Brain pericyte (primary cell): Measurements from ENCODE around the gene ERGIC1.

ENCODE experiments used
- DNase-seq: peaks from one replicate; pipeline ENCODE4 v3.0.0-alpha.2; 2012; ENCODE audit warnings: low read depth, low spot score

ERGIC1 gene

GRCh38 chr5:172920447-172920849 lies 86.4 kb downstream of the ERGIC1 start:
- no peak for DNase-seq

GRCh38 chr5:172920995-172921394 lies 86.9 kb downstream of the ERGIC1 start:
- DNase-seq, result no peak

DNA sequence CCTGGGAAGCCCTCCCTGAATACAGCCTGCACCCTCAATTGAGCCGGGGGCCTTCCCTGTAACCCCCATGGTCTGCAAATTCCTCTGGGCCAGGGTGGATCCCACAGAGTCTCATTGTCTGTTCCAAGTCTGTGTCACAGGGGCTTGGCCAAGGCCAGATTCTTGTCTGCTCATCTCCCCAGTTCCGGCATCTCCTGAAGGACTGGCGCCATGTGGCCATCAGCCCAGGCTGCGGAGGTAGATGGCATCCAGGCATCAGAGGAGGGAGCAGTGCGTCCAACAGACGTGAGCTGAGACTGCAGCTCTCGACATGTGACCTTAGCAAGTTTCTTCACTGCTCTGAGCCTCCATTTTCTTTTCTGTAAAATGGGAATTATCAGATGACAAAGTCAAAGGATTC lies 87.9 kb downstream of the ERGIC1 start:
- no peak for DNase-seq

GRCh38 chr5:172923539-172923938 lies 89.5 kb downstream of the ERGIC1 start:
- DNase-seq, result no peak

DNA sequence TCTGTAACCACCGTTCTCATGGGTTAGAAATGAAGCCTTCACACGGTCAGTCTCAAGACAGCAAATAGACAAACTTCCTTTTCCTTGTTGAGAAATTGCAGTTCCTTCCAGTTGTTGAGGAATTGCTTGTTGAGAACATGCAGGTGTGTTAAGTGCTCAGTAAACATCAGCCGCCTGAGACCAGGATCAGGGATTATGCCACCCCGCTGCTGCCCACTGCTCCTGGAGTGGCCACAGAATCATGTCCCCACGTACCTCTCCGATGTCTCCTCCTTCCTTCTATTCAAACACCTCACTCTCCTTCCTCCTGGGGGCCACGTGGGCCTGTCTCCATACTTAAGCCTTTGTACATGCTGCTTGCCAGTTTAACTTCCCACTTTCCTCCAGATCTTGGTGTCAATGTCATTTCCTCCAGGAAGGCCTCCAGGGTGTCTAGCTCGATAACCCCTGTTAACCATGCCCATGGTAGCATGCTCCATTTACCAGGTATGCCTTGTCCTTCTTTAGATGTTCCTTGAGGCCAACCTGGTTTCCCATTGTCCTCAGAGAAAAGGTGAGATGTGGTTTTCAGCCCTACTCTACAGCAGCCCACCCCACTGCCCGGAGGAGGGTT lies 91.4 kb downstream of the ERGIC1 start:
- no peak for DNase-seq

- DNase-seq, result no peak
Observed at GRCh38 chr5:172926008-172926523, 92.0 kb downstream of the ERGIC1 start.

DNA sequence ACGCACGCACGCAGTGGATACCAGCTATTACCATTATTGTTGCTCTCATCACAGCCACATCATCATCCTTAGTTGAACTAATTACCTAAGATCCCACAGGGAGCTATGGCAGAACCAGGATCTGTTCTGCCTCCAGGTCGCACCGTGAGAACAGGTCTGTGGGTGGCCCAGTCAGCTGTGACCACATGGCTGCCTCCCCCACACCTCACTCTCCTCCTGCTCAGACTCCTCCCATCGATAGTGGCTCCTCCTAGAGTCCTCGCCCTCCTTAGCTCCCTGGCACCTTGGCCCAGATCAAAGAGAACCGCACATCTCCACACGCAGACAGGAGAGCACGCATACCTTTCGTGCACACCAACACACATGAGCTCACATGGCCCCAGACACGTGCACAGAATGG lies 92.7 kb downstream of the ERGIC1 start:
- no peak for DNase-seq

DNA sequence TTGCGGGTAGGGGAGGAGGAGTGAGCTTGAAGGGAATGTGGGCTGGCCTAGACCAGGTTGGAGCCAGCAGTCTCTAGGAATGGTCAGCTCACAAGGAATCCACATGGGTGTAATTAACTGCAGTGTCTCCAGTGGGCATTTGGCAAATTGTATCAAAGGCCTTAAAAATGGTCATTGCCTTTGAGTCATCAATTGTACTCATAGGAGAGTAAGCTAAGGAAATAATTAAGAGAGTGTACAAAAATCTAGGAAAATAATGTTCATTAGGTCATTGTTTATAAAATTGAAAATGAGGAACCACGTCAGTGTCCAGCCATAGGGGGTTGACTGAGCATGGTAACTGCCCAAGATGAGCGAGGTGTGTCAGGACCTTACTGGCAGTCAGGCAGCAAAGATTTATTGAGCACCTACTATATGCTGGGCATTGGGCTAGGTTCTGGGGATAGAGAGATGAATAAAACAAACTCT lies 95.4 kb downstream of the ERGIC1 start:
- DNase-seq, result no peak

- DNase-seq, result no peak
Observed at GRCh38 chr5:172931001-172931536, 97.0 kb downstream of the ERGIC1 start.

GRCh38 chr5:172932313-172933017 lies 98.4 kb downstream of the ERGIC1 start:
- DNase-seq, result no peak

- DNase-seq, result no peak
Observed at GRCh38 chr5:172933238-172933637, 99.2 kb downstream of the ERGIC1 start.

GRCh38 chr5:172935096-172935495 lies 101.0 kb downstream of the ERGIC1 start:
- no peak for DNase-seq

GRCh38 chr5:172936401-172936800 lies 102.3 kb downstream of the ERGIC1 start:
- DNase-seq, result no peak

DNA sequence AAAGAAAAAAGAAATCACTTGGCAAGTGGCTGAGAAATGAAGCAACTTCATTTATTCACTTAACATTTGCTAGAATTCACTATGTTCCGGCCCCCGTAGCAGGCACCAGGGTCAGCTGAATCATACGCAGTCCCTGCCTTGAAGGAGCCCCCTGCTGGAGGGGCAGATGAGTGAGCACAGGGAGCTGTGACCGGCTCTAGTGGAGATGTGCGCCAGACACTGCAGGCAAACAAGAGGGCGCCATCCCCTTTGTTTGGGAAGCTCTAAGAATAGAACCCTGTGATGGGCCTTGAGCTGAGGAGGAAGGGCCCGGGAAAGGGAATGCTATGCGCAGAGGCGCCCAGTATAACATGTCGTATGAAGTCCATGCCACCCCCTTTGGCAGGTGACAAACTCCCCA lies 105.0 kb downstream of the ERGIC1 start:
- no peak for DNase-seq

GRCh38 chr5:172939611-172940267 lies 105.7 kb downstream of the ERGIC1 start:
- DNase-seq, result no peak

DNA sequence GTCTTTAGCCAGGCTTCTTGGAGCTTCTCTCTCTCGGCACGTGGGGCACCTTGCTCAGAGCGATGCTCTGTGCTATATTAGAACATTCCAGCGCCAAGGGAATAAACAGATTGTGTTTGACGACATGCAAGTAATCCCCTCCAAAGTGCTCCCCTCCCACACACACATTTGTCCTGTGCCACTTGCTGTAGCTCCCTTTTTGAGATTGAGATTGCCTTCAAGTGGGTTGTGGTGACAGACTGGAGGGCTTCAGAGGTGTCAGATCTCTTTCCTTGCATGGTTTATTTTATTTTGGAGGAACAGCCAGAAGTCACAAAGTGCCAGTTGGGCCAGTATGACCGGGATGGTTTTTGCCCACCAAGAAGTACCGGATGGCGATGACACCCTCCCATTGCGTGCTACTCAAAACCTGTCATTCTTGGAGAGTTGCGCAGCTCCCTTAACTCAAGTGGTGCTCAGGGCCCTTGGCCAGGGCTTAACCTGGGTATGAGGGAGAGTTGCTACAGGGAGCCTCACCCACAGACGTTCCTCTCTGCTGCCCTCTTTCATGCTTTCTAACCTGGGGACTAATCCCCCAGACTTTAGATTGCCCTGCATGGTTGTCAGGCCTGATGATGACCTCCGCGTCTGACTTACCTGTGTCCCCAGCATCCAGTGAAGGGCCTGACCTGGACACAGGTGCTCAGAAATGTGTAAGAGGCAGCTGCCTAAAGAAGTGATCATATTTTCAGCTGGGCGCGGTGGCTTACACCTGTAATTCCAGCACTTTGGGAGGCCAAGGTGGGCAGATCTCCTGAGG lies 106.4 kb downstream of the ERGIC1 start:
- DNase-seq, result no peak

- DNase-seq, result no peak
Observed at GRCh38 chr5:172941067-172941516, 107.0 kb downstream of the ERGIC1 start.

- no peak for DNase-seq
Observed at GRCh38 chr5:172942556-172942955, 108.5 kb downstream of the ERGIC1 start.

DNA sequence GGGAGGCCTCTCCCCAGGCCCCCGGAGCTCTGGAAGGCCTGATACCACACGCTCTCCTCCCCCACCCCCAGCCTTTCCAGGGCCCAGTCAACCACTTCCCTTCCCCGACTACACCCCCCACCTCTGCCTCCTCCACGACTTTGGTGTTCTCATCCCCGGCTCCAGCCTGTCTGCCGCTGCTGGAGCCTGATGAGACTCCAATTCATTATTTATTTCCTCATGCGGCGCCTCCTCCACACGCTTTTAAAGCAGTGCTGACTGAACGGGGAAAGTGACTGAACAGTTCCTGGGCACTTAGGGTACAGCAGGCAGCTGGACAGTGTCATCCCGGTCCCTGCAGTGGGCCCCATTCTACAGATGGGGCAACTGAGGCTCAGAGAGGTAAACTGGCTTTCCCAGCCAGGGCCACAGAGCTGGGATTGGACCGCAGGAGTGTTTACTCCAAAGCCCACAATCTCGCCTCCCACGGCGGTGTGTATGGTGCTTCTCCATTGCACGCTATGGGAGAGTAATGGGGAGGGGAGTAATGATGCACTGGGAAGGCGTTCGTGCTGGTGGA lies 109.3 kb downstream of the ERGIC1 start:
- DNase-seq, result no peak

GRCh38 chr5:172943906-172944305 lies 109.9 kb downstream of the ERGIC1 start:
- no peak for DNase-seq

DNA sequence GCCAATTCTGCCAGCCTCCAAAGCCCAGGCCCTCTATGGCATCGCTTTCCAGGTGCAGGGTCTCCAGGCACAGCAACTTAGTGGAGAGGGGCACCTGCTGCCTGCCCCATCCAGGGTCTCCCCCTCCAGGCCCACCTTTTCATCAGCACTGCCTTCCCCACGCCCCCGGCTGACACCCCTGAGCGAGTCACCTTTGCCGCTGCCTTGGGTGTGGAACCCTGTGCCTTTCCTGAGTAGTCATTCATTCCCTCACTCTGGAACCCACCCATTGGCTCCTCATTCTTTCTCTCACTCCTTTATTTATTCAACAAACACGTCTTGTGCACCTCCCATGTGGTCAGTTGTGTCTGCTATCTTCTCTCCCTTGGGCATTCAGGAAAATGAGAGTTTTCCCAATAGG lies 110.7 kb downstream of the ERGIC1 start:
- DNase-seq, result no peak
